ENCODE measurements around the gene TBCC.

GRCh38 chr6:42754759-42755158 is 8.9 kb upstream of the TBCC start:
- TF ChIP-seq POLR2A (IDR thresholded peaks at IDR 0.05) = no peak
- TF ChIP-seq CTCF (IDR thresholded peaks at IDR 0.05) = no peak
- no peak for TF ChIP-seq POLR2AphosphoS5 (IDR thresholded peaks at IDR 0.05)
- TF ChIP-seq EP300 (IDR thresholded peaks at IDR 0.05) = no peak

Measured in sigmoid colon (tissue), 4 donors.